CD4-positive, alpha-beta T cell treated with Interleukin-6 for 4 hours (primary cell): ENCODE results near the gene FAM170B.

Experiments
- DNase-seq: peaks from one replicate; pipeline ENCODE4 v3.0.0-alpha.2; 2020; ENCODE audit warnings: mixed read lengths

The FAM170B gene

DNA sequence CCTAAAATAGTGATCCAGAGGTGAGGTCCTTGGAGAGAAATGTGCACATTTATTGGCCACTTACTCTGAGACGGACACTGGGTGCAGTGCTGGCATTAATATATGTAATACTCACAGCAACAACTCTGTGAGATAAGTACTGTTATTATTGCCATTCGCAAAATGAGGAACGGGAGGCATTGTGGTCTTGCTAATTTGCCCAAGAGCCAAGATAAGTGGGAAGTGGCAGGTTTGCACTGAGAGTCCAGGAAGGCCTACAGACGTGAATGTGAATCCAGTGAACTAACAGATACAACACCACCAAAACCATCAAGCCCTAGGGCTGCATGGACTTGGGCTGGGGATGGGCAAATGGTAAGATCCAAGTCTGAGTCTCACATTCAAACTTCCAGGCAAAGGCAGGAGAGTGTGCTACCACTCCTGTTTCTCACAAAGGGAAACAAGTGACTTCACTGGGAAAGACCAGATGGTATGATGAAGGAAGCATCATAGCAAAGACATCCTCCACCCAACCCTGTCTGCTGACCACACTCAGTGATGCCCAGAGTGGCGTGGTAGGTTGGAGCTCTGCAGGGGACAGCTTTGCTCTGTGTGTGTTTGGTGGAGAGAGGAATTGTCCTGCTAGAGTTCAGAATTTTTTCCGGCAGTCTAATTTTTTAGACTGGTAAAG is 35.1 kb upstream of the FAM170B start:
- no peak for DNase-seq

DNA sequence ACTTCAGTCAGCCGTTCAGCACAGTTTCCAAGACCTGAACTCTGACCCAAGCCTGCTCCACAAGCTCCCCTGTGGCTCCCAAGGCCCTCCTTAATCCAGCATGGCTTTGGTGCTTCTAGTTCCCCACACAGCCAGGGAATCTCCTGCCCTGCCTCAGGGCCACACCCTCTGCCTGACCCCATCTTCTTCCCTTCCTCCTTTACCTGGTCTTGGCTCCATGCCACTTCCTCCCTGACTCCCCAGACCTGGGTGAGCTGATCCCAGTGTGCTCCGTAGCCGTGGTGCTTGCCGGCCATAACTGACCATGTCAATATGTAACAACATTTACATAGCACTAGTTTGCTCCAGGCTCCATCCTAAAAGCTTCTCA is 34.3 kb upstream of the FAM170B start:
- no peak for DNase-seq

DNA sequence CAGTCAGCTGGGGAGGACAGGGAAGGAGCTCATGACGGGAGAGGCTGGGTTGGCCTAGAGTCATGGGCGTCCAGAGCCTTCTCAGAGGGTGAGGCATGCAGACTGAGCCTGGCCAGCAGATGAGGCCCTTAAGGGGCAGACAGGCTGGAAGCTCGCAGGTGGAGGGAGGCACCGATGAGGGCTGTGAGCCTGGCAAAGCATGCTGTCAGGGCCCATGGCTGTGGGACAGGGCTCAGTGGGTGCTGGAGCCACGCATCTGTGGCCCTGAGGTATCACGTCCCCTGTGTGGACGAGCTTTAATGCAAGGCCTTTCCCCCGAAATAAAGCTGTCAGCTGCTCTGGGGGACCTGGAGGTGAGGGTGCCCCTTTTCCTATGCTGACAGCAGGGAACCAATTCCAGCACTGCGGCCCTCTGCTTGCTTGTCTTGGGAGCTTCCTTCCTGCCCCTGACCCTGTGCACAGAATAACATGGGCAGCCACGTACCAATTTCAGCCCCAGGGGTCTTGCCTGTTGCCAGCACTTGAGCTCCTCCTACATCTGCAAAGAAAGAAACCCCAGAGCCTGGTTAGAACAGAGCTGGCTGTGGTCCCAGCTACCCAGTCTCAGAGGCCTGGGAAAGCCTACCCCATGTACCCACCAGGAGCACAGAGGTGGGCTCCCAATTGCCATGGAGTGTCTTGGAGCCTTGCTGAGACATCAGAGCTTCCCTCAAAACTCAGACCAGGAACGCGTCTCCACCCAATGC is 33.8 kb upstream of the FAM170B start:
- DNase-seq: no peak

DNA sequence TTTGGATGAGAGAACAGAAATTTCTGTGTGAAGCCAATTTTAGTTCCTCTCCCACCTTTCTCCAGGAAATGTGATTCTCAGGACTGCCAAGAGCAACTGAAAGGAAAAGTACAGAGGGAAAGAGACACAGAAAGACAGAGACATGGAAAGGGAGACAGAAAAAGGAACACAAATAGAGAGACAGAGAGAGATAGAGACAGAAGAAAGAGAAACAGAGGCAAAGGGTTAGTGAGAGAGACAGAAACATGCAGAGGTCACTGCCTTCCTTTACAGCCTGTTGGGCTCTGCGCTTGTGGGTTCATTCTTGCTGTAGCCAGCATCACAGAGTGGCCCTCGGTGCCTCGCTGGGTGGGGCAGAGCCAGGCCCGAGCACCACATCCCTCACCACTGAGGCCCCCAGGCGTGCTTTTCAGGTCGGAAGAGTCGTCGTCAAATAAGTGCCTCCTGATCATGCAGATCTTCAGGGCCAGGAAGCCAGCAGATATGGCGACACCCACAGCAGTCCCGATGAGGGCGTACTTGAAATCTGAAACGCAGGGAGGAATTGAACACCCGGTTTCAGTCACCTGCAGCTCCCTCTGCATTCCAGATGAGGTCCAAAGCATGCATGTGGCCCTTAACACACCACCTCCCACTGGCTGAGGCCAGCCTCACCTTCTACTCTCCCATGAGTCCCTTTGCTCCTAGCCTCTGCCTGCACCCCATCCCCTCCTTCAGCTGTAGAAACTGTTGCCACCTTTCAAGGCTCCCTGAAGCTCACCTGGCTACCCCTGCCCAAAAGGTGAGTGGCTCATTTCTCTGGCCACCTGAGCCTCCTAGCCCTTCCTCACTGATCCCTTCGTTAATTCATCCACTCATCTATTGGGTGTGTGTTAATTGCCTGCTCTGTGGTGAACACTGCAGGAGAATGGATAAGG is 32.9 kb upstream of the FAM170B start:
- DNase-seq: no peak

DNA sequence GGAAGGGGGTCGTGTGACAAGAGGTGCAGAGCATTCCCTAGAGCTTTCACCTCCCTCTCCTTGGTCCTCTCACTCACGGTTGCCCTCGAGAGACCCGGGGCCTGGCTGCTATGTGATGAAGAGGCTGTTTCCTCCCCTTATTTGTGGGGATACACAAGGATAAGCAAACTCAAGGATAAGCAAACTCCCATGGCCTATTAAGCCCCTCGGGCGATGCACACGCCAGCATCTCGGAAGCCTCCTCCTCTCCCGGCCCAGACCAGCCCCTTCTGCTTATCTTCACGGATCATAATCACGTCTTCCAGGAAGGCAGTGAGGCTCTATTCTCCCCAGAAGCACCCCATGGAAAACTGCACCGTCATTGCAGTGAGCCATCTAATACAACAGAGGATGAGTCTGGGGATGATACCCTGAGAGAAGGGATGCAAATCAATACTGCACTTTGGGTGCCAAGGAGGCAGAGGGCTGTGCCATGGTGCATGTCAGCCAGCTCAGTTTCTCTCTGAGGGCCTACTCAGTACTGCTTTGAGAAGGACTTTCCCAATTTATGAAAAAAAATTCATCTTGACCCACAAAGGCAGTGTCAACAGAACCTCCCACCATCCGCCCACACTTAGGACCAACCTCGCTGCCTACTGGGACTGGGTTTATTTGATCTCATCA is 32.1 kb upstream of the FAM170B start:
- DNase-seq: no peak

DNA sequence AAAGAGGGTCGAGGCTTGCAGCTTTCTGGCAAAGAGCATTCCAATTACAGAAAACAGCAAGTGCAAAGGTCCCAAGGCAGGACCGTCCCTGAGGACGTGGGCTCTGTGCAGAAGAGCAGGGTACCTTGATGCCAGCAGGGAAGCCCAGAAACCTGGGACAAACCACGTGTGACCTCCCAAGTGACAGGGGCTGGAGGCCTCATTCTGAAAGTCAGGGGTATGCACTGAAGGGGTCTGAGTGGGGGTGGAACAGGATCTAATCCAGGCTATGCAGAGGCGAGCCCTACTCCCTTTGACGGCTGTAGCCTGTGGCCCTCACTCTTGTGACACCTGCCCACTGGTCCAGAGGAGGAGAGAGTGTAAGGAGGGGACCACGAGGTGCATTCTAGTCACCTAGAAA is 31.4 kb upstream of the FAM170B start:
- no peak for DNase-seq

DNA sequence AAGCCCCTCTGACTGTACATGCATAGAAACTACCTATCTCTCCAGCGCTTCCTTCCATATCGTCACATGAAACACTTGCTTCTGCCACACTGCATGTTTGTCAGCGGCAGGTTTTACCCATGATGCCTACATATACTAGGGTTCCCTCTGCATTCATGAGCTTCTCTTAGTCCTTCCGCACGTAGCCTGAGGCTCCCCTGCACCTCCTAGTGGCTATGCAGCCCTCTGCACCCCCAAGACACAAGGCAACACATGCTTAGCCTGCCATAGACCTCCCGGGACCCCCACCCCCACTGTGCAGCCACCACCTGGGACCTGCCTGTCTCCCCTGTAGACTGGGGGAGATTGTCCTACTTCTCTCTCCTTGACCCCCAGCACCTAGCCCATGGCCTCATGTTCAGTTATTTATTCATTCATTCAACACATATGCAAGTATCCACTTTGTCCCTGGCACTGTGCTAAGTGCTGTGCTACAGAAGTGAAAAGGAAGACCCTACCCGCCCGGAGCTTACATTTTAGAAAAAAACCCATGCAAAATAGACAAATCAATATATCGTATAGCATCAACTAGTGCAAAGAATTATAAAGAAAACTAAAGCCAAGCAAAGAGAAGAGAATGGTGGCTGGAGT is 30.9 kb upstream of the FAM170B start:
- DNase-seq: peak; percentile 32

DNA sequence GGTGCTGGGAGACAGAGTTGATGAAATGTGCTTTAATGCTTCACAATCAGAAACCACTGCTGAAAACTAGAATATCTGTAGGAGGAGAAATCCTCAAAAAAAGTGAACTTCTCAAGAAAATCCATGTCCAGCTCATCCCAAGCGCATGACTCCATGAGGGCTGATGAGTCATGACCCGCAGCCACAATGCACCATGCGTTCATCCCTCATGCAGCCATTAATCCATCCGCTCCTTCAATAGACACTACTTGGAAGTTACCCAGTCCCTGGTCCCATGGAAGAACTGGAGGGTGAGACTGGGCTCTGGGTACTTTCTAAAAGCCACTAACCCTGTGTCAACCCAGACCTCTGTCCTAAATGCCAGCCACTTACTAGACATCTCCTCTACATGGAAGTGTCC is 29.9 kb upstream of the FAM170B start:
- DNase-seq: no peak

DNA sequence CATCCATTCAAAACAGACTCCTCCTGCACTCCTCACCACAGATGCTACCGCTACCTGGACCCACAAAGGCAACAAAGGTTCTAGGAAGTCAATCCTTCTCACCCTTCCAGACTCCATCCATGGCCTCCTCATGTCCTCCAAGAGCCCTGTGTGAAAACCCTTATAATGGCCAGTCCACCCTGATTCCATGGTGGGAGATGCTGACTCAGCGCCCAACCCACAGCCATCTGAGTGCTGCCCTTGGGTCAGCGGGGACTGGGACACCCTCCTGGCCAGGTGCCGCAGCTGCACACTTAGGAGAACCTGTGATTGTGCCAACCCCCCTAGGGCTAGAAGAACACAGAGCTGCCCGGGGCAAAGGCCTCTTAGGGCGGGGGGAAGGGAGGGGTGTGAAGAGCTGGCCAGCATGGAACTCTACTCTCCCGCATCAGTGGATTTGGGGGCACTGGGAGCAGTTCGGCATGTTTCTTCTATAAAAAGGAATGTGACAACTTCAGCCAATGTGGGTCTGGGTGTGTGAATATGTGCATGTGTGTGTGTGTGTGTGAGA is 29.0 kb upstream of the FAM170B start:
- no peak for DNase-seq

DNA sequence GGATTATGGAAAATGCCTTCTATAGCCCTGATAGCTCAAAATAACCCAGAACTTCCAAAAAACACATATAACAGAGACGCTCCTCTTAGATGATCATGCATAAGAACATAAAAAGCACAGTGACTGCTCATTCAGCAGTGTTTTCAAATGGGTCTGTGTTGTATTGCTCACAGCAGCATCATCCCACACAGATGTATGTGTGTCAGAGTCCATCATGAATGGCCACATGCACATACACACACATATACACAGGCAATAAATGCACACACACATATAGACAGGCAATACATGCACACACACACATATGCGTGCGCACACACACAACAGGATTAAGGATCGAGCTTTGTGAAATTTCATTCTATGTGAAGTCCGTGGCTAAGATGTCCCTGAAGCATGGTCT is 28.2 kb upstream of the FAM170B start:
- DNase-seq: no peak

DNA sequence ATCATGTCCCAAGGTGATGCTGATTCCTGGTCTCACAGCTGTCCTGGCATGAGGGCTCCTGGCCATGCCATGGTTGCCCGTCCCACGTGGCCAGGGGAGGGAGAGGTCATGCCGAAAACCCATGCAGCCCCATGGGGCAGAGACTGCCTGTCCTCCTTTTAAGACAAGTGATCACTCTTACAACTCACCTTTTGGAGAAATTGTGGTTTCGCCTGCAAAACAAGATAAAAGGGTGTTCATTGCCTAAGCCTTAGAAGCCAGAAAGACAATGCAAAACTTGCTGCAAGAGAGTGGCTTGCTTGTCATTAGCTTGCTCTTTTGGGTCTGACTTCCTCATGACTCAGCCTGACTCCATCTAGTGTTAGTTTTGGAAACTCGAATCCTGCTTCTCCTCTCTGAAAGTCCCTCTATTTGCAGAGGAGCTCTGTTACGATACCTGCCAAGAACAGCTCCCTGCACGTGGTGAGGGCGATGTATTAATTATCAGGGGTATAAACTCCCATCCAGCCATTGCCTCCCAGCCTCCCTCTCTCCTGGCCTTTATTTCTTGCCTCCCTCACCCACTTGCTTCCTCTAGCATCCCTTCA is 27.7 kb upstream of the FAM170B start:
- no peak for DNase-seq

DNA sequence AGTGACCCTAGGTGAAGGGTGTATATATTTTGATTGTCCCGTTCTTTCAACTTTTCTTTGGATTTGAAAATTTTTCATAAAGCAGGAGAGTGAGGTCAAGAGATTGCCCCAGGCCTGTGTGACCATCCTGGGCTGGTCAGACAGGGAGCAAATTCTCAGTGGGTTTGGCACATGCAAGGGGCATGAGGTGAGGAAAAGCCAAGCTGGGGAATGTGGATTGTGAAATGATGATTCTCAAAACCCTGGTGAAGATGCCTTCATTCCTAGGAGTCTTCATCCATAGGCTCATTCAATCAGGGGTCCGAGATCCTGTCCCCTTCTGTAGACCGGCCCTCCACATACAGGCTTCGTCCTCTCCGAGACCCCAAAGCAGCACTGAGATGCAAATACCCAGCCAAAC is 27.0 kb upstream of the FAM170B start:
- no peak for DNase-seq

DNA sequence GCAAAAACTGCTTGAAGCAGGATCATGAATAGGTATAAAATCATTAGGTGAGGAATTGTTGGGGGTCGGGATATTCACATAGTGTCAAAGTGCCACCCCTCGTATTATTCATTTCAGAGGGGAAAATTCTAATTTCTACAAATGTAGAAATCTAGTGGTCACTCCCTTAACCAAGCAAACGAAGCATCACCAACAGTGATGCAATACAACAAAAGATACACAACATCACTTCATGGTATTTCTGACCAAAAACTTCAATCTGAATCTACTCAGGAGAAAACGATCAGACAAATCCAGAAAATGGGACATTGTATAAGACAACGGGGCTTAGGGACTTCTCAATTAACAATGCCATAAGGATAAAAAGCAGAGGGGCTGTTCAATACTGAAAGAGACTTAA is 26.3 kb upstream of the FAM170B start:
- DNase-seq: no peak

DNA sequence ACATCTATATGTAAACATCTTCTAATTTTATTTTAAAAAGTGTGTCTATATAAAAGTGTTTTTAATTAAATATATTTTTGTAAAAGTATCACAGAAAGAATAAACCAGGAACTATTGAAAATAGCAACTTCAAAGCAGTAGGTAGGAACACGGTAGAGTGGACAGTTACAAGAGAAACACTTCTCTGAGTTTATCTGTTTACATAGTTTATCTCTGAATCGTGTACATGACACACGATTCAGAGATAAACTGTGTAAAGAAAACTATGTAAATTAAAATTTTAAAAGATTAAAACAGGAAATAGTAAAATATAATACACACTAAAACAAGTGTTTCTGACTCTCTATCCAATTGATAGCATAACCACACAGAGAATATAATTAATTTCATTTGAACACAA is 25.1 kb upstream of the FAM170B start:
- no peak for DNase-seq

DNA sequence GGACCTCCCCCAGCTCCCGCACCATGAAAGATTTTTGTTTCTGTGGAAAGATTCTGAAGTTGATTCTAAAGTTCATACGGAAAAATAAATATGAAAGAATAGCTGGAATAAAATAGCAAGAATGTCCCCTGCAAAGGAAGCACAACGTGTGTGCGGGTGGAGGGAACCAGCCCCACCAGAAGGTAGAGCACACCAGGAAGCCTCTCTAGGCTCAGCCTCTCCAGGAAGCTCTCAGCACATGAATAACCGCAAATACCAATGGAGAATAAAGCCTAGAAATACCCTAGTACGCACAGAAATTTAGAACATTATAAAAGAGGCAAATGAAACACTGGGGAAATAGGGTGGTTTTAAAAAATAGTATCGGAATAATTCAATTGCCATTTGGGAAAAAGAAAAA is 24.6 kb upstream of the FAM170B start:
- no peak for DNase-seq

DNA sequence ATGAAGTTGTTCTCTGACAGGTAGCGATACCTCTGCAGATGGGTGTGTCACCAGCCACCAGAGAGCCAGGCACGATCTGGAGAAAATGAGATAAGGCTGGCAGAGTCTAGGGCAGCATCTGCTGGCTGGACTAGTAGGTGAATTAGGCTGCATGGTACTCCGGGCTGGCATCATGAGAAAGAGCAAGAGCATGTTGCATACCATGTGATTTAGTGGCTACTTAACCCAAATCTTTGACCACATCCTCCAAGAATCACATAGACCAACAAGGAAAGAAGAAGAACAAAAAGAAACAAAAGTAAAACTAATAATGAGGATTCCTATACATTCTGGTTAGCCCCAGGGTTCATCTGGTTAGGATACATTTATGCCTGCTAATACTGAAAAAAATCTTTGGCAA is 23.4 kb upstream of the FAM170B start:
- no peak for DNase-seq

DNA sequence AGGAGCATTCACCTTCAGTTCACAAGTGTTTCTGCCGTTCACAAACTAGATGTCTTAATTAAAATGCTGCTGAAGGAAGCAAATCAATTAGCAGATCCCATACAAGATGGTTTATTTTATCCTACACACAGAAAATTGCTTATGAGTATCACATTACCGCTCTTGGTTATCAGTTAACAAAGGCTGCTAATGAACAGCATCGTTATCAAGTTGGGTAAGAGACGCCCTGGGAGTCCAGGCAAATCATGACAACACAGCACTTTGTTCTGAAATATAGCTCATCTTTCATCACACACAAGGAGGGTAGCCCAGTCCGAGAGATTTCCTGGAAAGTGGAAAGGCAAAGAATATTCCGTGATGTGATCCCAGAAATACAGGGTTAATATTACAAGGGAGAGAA is 20.8 kb upstream of the FAM170B start:
- DNase-seq: no peak

DNA sequence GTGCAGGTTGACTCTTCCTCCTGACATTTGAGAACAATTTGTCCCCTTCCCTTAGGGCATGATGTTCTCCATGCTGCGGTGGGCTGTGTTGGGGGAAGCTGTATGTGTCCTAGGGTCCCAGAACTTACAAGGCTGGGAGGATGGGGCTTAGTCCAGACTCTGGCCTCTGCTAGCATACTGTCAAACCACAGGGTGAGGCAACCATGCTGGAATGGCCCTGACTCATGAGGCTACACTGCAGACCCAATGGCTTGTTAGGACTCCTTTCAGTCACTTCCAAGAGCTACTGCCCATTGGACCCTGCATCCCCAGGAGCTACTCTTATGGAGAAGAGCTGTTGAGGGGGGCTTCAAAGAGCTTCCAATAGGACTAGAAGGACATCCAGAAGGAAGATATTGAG is 20.1 kb upstream of the FAM170B start:
- no peak for DNase-seq

DNA sequence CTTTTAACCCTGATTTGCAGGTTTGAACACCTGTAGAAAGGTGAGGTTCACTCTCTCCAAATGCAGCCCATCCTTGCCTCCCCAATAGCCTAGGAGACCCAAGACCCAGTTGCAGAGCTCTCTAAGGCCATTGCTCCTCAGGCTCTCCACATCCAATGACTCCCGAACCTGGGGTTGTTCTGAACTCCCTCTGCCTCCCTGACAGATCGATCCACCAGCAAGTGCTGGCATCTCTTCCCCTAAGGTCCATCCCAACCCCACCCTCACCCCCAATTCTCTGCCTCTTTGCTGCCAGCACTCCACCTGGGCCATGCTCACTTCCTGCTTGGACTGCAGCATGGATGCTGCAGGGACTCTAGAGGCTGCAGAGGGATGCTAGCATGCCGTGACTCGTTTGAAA is 19.3 kb upstream of the FAM170B start:
- no peak for DNase-seq

DNA sequence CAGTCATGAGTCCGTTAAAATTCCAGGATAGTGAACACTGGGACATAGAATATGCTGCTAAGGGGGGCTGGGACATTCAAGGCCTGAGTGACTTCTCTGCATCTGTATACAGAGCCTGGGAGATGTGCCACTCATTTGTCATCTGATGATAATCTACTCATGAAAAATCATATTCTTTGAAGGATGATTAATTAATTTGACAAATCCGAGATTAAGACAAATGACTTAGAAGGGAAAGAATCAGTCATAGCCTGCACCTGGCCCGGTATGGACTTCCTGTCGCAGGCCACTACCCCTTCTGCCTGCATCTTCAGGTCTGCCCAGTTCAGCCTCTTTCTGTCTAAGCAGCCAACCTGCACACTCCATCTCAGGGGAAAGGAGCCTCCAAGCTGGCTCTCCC is 18.8 kb upstream of the FAM170B start:
- no peak for DNase-seq

DNA sequence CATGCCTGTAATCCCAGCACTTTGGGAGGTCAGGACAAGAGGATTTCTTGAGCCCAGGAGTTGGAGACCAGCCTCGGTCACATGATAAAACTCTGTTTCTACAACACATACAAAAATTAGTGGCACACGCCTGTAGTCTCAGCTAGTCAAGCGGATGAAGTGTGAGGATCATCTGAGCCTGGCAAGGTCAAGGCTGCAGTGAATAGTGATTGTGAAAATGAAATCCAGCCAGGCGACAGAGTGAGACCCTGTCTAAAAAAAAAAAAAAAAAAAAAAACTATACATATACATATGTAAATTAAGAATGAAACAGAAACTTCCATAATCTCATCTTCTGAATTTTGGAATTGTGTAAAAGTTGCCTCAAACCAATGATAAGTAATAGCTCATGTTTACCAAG is 18.2 kb upstream of the FAM170B start:
- DNase-seq: no peak

DNA sequence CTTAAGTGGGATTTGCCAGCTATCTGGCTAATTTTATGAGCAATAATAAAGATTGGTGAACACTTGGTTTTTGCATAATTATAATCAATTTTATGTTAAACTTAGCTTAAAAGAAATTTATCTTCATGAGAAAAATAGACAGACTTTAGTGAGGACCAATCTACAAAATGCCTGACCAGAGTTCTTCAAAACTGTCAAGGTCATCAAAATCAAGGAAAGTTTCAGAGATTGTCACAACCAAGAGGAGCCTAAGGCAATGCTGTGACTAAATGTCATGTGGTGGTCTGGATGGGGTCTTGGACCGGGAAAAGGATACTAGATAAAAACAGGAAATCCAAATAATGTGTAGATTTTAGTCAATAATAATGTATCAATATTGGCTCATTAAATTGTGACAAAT is 17.7 kb upstream of the FAM170B start:
- no peak for DNase-seq
